GM04504 (cell line): ENCODE results near the gene PCYOX1L.

ENCODE experiments used
- DNase-seq: peaks from one replicate; pipeline ENCODE4 v3.0.0-alpha.2; 2012; ENCODE audit warnings: low read depth

PCYOX1L gene

DNA sequence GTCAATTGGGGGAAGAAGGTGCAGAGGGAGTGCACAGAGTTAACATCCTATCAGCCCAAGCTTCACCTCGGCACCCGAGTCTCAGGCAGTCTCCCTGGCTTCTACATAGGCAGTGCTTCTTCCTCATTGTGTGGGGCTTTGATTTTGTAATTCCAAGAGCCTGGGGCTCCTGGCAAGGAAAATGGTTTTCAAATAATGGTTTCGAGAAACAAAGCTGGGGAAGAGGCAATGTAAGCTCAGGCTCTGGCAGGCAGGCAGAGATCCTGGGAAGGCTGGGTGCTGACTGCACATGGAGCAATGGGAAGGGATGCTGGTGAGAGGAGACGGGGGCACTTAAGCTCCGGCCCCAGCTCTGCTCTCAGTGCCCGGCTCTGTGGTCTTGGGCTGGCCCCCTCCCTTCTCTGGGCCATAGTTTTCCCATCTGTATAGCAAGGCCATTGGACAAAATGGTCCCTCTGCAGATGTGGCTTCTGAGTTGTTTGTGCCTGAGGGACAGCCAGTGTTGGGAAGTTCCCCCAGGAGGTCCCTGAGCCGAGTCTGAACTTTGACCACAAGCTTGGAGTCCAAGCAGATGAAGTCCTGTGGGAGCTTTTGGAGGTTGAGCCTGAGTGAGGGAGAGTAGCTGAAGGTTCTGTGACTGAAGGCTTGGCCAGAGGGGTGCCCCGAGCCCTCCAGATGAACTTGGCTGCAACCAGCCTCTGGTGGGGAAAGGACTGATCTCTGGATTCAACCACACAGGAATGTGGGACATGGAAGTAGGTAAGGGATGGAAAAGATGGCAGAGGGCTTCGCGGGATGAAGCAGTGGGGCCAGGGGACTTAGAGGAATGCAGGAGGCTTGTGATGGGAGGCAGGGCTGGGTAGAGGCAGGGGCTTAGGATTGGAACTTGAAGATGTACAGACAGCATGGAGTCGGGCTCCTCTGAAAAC lies 49.7 kb downstream of the PCYOX1L start:
- DNase-seq = no peak

DNA sequence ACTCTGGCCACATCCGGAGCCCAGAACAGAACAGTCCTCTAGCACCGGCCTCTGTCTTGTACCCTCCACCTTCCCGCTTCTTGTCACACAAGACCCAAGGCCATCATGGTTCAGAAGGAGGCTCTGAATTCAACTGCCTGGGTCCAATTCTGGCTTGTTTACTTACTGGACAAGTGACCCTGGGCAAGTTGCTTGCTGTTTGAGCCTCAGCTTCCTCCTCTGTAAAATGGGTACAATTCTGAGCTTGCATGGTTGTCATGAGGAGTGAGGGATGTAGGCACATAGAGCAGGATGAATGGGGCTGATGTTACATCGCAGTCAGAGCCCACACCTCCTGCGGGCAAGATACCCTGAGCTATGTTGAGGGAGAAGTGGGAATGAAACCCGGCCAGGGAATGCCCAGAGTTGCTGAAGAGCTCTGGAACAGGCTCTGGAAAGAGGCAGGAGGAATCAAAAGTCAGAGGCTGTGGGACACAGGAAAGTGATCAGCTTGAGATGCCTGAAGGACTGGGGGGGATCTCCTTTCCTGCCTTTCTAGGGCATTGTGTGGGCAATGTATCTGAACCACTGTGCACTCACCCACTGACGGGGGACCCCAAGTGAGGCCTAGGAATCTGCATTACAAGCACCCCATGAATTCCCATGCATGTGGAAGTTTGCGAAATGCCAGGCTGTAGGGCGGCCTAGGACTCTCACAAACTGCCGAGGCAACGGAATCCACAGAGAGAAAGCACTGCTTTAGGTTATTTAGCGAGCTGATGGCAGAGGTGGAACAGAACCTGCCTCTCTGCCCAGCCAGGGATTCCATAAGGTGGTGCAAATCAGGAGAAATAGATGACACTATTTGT lies 50.6 kb downstream of the PCYOX1L start:
- no peak for DNase-seq

GRCh38 chr5:149409268-149409948 lies 51.6 kb downstream of the PCYOX1L start:
- DNase-seq = no peak

DNA sequence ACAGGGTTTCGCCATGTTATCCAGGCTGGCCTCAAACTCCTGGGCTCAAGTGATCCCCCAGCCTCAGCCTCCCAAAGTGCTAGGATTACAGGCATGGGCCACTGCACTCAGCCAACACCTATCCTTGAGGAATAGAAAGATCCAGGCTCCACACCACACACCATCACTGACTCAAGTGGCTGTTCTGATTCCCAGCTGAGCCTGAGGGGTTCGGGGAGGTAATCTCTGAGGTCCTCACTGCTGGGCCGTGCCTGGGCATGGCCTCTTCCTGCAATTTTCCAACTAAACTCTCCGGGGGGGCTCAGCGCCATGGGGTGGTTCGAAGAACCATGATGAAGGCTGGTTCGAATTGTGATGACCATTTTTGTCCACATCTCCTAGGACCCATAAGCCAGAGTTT lies 52.2 kb downstream of the PCYOX1L start:
- DNase-seq = no peak

GRCh38 chr5:149410721-149411432 lies 53.0 kb downstream of the PCYOX1L start:
- DNase-seq = no peak

GRCh38 chr5:149411738-149412519 lies 54.1 kb downstream of the PCYOX1L start:
- no peak for DNase-seq

DNA sequence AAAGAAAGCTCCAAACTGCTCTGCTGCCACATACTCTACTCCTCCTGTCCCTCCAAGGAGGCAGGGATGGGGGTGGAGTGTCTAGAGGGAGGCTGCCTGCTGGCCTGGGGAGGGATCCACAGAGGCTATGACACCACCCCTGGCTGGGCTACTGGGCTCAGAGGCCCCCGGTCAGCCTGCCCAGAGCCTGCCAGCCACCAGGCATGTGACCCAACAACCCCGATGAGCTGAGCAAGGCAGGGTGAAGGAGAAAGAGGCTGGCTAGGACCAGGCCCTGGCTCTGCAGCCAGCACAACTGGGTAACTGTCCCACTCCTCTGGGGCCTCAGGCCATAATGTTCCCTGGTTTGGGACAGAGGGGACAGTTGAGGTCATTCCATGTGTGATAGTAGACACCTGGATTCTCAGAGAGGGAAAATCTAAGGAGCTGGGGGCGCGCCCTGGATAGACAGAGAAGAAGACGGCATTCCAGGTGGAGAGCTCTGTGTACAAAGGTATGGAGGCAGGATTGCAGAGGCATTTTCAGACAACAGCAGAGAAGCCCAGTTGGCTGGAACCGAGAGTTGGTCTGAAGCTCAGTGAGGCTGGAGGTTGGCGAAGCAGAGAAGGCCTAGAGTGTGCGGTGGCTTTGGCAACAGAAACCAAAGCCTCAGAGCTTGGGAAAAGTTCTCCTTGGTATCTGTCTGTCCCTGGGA lies 55.1 kb downstream of the PCYOX1L start:
- no peak for DNase-seq

- no peak for DNase-seq
Measured at GRCh38 chr5:149413477-149414210, 55.8 kb downstream of the PCYOX1L start.

DNA sequence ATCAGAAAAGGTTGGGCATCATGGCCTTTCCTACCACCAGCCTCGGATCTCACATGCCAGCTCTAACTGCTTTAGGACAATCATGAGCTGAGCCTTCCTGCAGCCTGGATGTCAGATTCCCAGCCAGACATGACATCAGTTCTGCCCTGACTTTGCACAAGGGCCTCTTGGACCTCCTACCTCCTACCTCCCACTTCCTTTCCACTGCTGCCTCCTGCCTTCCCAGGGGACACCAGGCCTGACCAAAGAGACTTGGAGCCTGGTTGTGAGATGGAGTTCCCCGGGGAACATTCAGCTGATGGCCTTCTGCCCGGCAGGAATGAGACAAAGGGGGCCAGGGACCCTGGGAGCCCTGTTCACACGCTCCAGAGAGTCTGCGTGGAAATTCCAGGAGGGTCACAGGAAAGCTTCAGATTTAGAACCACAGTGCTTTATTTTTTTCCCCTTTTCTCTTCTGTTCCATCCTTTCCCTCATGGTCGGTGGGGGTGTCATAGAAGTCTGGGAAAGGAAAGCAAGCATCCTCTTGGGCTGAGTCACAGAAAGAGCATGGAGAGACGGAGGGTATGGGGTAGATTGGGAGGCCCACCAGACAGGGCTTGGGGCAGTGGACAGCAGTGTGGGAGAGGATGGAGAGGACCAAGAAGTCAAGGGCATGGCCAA lies 56.7 kb downstream of the PCYOX1L start:
- DNase-seq = no peak

GRCh38 chr5:149415066-149415967 lies 57.5 kb downstream of the PCYOX1L start:
- no peak for DNase-seq

GRCh38 chr5:149416987-149417710 lies 59.3 kb downstream of the PCYOX1L start:
- DNase-seq = no peak

DNA sequence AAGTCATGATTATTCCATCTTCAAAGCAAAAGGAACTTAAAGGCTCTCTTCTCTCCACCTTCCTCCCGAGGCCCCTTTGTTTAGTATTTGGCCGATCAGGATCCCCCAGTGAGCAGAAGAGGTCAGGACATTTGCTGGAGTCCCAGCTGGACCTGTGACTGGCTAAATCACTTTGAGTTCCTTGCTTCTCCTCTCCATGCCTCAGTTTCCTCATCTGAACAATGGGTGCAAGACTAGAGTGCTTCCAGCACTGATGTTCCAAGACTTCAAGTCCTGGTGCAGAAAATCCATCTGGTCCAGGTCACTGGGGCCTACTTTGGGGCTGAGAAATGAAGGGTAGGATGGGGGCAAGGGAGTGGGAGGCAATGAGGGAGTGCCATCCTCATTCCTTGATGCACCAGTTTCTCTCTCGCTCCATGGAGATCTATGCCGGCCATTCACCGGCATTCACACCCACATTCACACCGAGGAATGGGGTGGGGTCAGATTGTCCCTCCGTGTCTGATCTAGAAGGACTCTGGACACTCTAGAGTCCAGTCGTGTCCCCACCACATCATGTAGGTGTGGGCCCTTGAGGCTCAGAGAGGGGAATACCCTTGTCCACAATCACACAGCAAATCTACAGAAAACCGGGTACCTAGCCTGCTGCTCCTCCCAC lies 60.0 kb downstream of the PCYOX1L start:
- DNase-seq = no peak

DNA sequence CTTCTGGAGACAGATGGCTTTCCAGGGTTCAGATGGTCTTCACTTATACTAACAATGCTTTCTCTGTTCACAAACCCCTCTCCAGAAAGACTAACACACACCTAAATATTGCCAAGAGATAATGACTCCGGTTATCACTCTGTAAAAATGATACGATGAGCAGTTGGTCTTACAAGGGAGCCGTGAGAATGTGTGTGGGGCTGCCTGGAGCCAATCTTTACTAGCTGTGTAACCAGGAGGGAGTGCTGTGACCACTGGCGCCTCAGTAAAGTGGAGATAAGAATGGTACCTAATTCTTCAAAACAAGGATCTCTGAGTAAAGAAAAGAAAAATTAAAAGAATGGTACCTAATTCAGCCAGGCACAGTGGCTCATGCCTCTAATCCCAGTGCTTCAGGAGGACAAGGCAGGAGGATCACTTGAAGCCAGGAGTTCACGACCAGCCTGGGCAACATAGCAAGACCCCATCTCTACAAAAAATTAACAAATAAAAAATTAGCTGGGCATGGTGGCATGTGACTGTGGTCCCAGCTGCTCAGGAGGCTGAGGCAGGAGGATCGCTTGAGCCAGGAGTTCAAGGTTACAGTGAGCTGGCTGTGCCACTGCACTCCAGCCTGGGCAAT lies 61.2 kb downstream of the PCYOX1L start:
- no peak for DNase-seq
